Activated CD4-positive, alpha-beta T cell treated with anti-CD3 and anti-CD28 coated beads for 36 hours (primary cell): ENCODE results near the gene SLC25A46. TPM values are rescaled to one million over a fixed set of nuclear protein-coding genes. Genes with fewer than 3 reads are reported as not detected.

Experiments
- ATAC-seq: fragments of 200-7000 bp; cut with Tn5 transposase; one replicate; pipeline ENCODE4 v1.10.0; 2021; ENCODE audit warnings: mild to moderate bottlenecking, moderate library complexity
- CTCF ChIA-PET: fragments of 350-600 bp; sonication (Branson Sonifier 250); formaldehyde crosslinking; loops from one replicate; lab custom pipeline; 2021; ENCODE audit warnings: antibody characterized with exemption; lab: Charles Lee
- POLR2A ChIA-PET: fragments of 350-600 bp; sonication (Branson Sonifier 250); formaldehyde crosslinking; loops from one replicate; lab custom pipeline; 2021; ENCODE audit warnings: antibody characterized with exemption, inconsistent platforms; lab: Charles Lee
- DNase-seq: peaks from one replicate; pipeline ENCODE4 v3.0.0-alpha.2; 2020
- H3K27ac Mint-ChIP-seq: one replicate; pipeline ENCODE4 v1.8.0; 2021; ENCODE audit warnings: mixed read lengths
- H3K27me3 Mint-ChIP-seq: one replicate; pipeline ENCODE4 v1.8.0; 2021; ENCODE audit warnings: mixed read lengths
- H3K36me3 Mint-ChIP-seq: one replicate; pipeline ENCODE4 v1.8.0; 2021; ENCODE audit warnings: low read depth, mixed read lengths
- H3K4me1 Mint-ChIP-seq: one replicate; pipeline ENCODE4 v1.8.0; 2021; ENCODE audit warnings: mixed read lengths
- H3K4me3 Mint-ChIP-seq: one replicate; pipeline ENCODE4 v1.8.0; 2021; ENCODE audit warnings: mild to moderate bottlenecking, moderate library complexity, mixed read lengths
- H3K9me3 Mint-ChIP-seq: one replicate; pipeline ENCODE4 v1.8.0; 2021; ENCODE audit warnings: low read depth, mixed read lengths
- intact Hi-C, 2 experiments: fragments of 100-400 bp; cut with DNase I in 1 of 2; cut with micrococcal nuclease in 1 of 2; formaldehyde crosslinking; loops; one replicate each; pipeline versions ENCODE4 v1.14.2 to v1.15.1; 2022 to 2024; cut with DNase I, micrococcal nuclease
- total RNA-seq, 2 experiments: library from RNA; stranded (reverse); gene quantifications; one replicate each; pipeline ENCODE4 v1.2.3, GENCODE V29; 2021

The SLC25A46 gene
- total RNA-seq, 2 experiments from 2014 or later: 32.3 to 35.3 TPM

DNA sequence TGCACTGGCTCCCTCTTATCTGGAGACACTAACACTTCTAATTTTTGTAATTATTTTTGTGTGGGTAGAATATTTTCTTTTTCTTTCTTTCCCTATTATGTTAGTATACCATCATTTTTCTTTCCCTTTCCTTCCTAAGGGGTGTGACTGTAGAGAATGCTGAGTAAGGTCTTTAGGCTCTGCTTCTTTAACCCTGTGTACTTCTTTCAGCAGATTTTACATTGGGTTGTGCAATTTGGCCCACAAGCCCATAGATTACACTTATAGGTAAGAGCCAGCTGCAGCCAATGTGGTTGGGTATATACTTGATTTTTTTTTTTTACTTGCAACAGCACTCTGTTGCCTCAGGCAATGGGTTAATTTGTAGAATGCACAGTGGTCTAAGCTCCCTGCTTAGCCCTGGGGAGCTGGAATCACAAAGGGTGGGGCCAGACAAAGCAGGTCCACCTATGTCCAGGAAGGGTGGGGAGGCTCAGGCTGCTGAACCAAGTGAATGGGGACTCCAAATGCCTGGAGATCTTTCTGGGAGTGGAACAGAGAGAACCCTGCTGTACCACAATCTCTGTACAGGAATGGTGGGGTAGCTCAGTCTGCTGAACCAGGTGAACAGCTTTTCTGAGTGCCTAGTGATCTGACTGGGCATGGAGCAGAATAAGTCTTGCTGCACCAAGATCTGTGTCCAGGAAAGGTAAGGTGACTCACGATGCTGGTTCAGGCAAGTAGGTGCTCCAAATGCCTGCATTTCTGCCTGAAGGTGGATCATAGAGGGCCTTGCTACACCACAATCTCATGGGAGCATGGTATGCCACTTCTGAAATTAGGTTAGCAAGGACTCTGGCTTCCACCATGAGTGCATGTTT is 64.9 kb downstream of the SLC25A46 start:
- Mint-ChIP-seq H3K4me3 (no peak overlapping the region), H3K36me3 (no peaks in the 10 kb centered on the region), H3K4me1 (no peaks in the 10 kb centered on the region), H3K9me3 (peaks cover 16% of the 10 kb centered on the region), H3K27me3 (peaks cover 14% of the 10 kb centered on the region), H3K27ac (no peak overlapping the region)
- DNase-seq (no peak), ATAC-seq (no peak)
- intact Hi-C loops: no loop called here
- ChIA-PET POLR2A (no interaction called here), CTCF (no interaction called here)

DNA sequence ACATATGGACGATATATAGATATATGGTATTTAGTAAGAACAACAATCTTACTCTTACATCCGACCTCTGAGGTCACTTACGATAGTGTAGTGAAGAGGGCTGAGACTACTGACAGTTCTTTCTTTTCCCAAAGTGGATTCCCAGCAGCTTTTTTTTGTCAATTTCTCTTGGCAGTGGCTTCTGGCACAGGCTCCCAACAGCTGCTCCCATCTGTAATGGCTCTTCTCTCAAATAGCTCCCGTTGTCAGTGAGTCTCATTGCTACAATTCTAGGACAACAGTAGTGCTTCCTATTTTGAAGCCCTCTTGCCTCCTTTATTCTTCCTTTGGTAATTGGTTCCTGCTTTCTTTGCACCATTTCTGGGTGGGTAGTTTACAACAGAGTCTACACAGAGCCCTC is 68.4 kb downstream of the SLC25A46 start:
- Mint-ChIP-seq H3K27me3 (peaks cover 9% of the 10 kb centered on the region), H3K4me3 (no peak overlapping the region)
- CTCF ChIA-PET: no interaction called here

GRCh38 chr5:110809006-110809405 is 70.2 kb downstream of the SLC25A46 start:
- CTCF ChIA-PET: no interaction called here
- intact Hi-C loops: no loop called here
- H3K4me1 Mint-ChIP-seq: no peaks in the 10 kb centered on the region

More for the DNA sequence above, 68.4 kb downstream of the SLC25A46 start:
- peaks cover 14% of the 10 kb centered on the region for H3K9me3 Mint-ChIP-seq
- no peaks in the 10 kb centered on the region for H3K36me3 Mint-ChIP-seq
- DNase-seq (no peak), ATAC-seq (no peak)
- intact Hi-C loops: no loop called here
- H3K27ac Mint-ChIP-seq: no peak overlapping the region
- H3K4me1 Mint-ChIP-seq: no peaks in the 10 kb centered on the region
- POLR2A ChIA-PET: no interaction called here

More at GRCh38 chr5:110809006-110809405, 70.2 kb downstream of the SLC25A46 start:
- POLR2A ChIA-PET: no interaction called here
- Mint-ChIP-seq H3K36me3 (no peaks in the 10 kb centered on the region), H3K27me3 (peaks cover 7% of the 10 kb centered on the region), H3K4me3 (no peak overlapping the region), H3K27ac (no peak overlapping the region), H3K9me3 (peaks cover 4% of the 10 kb centered on the region)
- DNase-seq (no peak), ATAC-seq (no peak)

Other genes starting within 250 kb of the SLC25A46 start
- 1 to 10 TPM in 1 of 2 experiments, under 1 TPM in 1; 0.30 to 1.2 TPM for gene TMEM232, start 12.3 kb upstream of the SLC25A46 start, total RNA-seq